HepG2 (cell line): Measurements from ENCODE around the gene RPL26.

Source experiments
- CREB1 ChIP-seq, 2 experiments: fragments of 450-650 bp in 1 of 2; IDR thresholded peaks; 2 replicates each; pipeline ENCODE4 v1.6.1; 2016 to 2017; ENCODE audit warnings: control low read depth in 1 of 2, mild to moderate bottlenecking in 1 of 2, missing compliant biosample characterization in 1 of 2, missing genetic modification characterization in 1 of 2
- CREBL2 ChIP-seq: sonication (generic); formaldehyde crosslinking; IDR thresholded peaks from 2 replicates; pipeline ENCODE4 v1.8.1; 2023; ENCODE audit warnings: missing genetic modification reagents, mild to moderate bottlenecking, borderline replicate concordance
- CREM ChIP-seq, 2 experiments: sonication (generic) in 1 of 2; formaldehyde crosslinking in 1 of 2; IDR thresholded peaks; 2 replicates each; pipeline versions ENCODE4 v1.4.0 to v1.6.1; 2016 to 2020; ENCODE audit warnings: antibody characterized with exemption in 1 of 2, mild to moderate bottlenecking in 1 of 2, missing genetic modification reagents in 1 of 2
- EZH2 ChIP-seq: conservative IDR thresholded peaks from 2 replicates; pipeline ENCODE4 v1.6.1; 2012; ENCODE audit warnings: mild to moderate bottlenecking, low read depth, low read length, moderate library complexity
- NR1H2 ChIP-seq: sonication (generic); formaldehyde crosslinking; IDR thresholded peaks from 2 replicates; pipeline ENCODE4 v1.8.1; 2022; ENCODE audit warnings: low read depth, missing genetic modification reagents, borderline replicate concordance
- PHF8 ChIP-seq: sonication (generic); formaldehyde crosslinking; IDR thresholded peaks from 2 replicates; pipeline ENCODE4 v1.5.0; 2020; ENCODE audit warnings: missing genetic modification reagents
- SOX13 ChIP-seq, 3 experiments: fragments of 450-650 bp in 1 of 3; sonication (generic) in 1 of 3; formaldehyde crosslinking in 1 of 3; IDR thresholded peaks in 2 of 3; conservative IDR thresholded peaks in 1 of 3; 2 replicates each; pipeline versions ENCODE4 v1.5.0 to v1.6.1; 2016 to 2020; ENCODE audit warnings: antibody characterized with exemption in 1 of 3, mild to moderate bottlenecking in 1 of 3, missing compliant biosample characterization in 1 of 3, missing genetic modification reagents in 1 of 3, moderate library complexity in 1 of 3
- ZNF501 ChIP-seq: sonication (generic); formaldehyde crosslinking; IDR thresholded peaks from 2 replicates; pipeline ENCODE4 v1.5.1; 2020; ENCODE audit warnings: mild to moderate bottlenecking, moderate library complexity, missing genetic modification reagents

- no peak for TF ChIP-seq EZH2
- TF ChIP-seq PHF8 (CRISPR knock-in tag): no peak
- no peak for TF ChIP-seq NR1H2
- TF ChIP-seq ZNF501: no peak
- no peak for TF ChIP-seq CREBL2
- TF ChIP-seq CREM (IDR thresholded peaks at IDR 0.05): no peak
- no peak for TF ChIP-seq CREM (CRISPR knock-in tag; IDR thresholded peaks at IDR 0.05)
- TF ChIP-seq SOX13 (IDR thresholded peaks at IDR 0.05): no peak
- no peak for TF ChIP-seq SOX13 (CRISPR knock-in tag; conservative IDR thresholded peaks at IDR 0.05 in 1 of 2, IDR thresholded peaks at IDR 0.05 in 1 of 2)
- no peak for TF ChIP-seq CREB1 (IDR thresholded peaks at IDR 0.05)
- TF ChIP-seq CREB1 (CRISPR knock-in tag; IDR thresholded peaks at IDR 0.05): no peak
These were observed 22.2 kb downstream of the RPL26 start for GRCh38 chr17:8360751-8361150.
